Measurements from ENCODE around the gene PLN.

PLN gene

DNA sequence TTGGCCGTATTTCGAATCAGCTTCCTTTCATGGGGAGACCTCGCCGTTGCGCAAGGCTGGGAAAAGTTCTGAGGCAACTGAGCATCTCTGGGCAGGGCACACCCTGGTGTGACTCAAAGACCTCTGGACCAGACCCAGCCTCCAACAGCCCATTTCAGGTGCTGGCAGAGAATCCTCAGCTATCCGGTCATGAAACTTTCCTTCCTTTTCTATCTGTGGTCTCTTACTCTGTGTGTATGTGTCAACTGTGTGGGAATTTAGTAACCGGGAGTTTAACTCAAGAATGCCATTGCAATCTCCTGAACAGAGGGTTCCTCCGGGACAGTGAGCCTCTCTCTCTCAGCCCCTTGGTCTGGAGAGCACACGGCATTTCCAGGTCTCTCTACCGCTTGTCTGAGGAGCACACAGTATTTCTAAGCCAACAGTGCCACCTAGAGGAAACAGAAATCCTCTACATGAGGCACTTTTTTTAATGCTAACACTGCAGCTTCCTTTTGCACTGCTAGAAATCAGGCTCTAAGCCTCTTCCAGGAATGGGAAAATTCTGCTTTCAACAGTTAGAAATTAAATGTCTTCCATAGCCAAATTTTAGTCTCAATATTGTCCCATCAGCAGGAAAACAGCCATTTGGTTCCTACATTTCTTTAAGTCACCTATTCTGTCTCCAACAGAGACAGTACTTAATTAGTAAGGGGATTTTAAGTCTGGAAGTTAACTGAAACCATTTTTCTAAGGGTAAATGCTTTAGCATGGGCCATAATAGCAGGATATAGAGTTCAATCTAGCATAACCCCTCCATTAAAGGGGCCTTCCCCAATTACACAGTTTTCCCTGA is 32.7 kb downstream of the PLN start:
- peak; percentile 45 for DNase-seq

DNA sequence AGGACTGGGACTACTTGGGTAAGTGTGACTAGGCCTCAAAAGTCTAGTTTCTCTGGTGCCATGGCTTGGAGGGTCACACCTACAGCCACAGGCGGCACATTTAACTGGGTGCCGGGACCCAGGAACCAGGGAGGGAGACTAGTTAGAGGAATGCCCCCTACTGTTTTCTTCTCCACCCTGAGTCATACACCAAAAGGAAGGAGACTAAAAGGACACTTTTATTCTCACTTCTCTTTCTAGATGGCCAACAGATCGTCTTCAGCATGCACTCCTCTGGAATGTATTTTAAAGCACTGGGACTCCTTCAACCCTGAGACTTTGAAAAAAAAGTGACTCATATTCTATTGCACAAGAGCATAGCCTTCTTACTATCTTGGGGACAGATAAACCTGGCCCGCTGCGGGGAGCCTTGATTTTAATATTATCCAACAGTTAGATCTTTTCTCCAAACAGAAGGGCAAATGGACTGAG is 33.4 kb downstream of the PLN start:
- no peak for DNase-seq

DNA sequence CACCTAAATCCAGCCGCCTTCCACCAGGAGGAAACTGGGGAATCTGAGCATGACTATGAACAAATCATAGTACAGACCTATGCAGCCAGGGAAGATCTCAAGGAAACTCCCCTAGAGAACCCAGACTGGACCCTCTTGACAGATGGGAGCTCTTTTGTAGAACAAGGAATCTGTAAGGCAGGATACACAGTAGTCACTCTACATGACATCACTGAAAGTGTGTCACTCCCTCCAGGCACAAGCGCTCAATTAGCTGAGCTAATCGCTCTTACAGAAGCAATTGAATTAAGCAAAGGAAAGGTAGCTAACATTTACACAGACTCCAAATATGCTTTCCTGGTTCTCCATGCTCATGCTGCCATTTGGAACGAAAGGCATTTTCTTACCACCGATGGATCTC is 36.8 kb downstream of the PLN start:
- no peak for DNase-seq

DNA sequence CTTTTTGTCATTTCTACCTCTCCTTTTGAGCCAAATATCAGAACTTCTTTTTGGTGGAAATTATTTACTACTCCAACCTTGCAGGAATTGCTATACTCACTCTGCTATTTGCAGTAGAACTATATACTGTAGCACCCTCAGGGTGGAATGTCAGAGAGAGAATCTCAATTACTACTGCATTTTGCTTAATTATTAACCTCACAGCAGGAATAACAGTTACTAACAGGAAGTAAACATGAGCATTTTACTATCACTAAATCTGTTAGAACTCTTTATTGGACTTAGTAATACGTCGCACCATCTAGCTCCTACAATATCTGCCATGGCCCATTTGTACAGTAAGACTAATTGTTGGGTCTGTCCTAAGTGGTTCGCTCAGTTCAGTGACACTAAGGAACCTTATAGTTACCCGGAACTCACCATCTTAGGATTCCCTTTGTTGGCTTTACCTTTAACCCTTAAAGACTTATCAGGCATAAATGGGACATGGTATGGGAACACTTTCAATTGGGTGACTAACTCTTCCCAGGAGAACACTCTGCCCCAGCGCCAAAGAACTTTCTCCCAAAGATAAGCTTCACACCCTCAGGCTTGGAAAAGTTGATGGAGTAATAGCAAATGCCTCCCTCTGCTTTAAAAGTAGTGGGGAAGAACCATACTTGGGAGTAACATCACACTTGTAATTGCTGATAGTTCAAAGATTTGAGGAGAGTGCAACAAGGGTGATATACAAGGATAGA is 38.8 kb downstream of the PLN start:
- DNase-seq = no peak

DNA sequence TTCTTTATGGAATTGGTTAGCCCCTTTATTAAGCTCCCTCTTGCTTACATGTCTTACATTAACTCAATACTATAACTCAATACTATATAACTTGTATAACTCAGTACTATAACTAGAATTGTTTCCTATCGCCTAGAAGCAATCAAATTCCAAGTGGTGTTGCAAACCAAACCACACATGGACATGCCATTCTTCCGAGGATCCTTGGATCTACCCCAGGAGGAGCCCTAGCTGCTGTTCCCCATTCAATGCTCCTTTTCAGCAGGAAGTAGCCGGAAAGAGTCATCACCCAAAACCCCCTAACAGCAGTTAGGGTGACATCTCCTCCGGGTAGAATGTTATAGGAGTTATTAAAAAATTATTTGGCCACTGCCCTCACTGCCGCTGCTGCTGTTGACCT is 40.5 kb downstream of the PLN start:
- DNase-seq = no peak

DNA sequence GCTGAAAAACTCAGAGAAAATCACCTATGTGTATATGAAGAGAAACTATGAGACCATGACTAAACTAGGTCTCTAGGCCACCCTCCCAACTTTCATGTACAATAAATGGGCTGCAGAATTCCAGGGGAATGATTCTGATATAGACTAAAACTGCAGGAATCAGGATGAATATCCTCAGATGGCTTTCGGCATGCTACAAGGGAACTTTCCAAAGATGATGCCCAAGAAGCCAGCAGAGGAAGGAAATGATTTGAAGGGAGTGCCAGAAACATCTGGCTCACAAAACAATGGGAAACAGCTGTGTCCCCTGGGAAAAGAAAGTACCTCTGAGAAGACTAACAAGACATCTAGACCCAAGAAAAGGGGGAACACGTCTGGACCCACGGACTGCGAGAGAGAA is 41.1 kb downstream of the PLN start:
- DNase-seq = no peak

DNA sequence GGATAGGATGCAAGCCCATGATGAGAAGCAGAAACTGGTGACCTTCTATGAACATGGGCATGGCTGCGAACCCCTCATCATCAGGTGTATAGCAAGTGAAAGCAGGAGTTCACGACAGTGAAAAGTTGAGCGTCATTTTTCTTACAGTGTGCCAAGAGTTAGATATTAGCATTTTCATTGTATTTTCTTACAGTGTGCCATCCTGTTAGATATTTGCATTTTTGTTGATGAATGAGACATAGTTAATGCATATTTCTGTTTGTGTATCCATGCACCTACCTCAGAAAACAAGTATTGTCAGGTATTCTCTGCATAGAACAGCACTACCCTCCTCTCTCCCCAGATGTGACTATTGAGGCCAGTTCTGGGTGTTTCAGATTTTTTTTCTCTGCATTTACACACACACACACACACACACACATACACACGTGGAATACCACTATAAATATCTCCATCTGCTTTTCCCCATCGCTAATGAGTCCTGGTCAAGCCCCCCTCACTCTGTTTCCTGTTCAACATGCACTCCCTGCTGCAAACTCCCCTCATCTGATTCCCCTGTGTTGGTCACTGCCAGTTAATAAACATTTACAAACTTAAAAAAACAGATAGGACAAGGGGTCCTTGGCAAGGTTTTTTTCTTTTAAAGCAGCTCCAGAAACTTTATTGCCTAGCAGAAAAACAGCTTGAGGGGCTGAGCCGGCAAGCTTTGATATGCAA is 41.7 kb downstream of the PLN start:
- DNase-seq = no peak

DNA sequence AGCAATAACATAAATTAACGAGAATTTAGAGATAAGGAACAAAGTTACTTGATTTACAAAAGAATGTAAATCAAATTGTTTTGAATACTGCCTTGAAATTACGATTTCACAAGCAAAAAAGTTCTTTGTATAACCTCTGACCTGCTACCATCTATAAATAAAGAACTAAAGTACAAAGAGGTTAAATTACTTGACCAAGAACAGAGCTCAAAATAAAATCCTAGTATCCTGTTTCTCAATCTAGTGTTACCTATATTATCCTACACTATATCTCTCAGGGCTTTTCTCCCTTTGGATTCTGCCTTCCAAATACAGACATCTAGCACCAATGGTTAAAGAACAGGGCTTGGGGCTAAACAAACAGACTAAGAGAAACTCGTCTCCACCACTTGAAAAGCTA is 43.8 kb downstream of the PLN start:
- DNase-seq = no peak

DNA sequence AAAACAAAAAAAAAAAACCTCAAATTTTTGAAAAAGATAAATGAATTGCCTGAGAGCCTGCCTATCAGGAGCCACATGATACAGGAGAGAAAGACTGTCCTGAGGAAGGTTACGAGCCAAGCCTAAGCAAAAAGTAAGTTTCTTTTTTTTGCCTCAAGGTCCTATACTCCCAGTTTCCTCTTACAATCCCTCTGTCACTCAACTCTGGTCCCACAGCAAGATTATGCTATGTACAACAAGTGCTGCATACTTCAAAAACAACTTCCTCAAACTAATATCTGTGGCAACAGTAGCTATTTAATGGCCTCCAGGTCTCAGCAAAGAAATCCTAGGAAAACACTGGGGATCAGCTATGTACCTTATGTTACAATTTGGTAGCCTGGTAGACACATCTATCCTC is 46.8 kb downstream of the PLN start:
- no peak for DNase-seq

DNA sequence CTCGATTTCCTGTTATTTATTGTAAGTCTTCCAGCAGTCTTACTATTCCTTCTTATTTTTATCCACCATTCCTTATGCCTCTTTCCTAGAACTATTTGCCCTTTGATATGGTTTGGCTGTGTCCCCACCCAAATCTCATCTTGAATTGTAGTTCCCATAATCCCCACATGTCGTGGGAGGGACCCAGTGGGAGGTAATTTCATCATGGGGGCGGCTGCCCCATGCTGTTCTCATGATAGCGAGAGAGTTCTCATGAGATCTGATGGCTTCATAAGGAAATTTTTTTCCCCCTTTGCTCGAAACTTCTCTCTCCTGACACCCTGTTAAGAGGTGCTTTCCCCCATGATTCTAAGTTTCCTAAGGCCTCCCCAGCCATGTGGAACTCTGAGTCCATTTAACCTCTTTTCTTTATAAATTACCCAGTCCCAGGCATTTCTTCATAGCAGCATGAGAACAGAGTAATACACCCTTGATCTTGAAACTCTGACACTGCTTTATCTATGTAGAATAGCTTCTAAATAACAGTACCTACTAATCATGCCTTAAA is 48.8 kb downstream of the PLN start:
- DNase-seq = no peak

DNA sequence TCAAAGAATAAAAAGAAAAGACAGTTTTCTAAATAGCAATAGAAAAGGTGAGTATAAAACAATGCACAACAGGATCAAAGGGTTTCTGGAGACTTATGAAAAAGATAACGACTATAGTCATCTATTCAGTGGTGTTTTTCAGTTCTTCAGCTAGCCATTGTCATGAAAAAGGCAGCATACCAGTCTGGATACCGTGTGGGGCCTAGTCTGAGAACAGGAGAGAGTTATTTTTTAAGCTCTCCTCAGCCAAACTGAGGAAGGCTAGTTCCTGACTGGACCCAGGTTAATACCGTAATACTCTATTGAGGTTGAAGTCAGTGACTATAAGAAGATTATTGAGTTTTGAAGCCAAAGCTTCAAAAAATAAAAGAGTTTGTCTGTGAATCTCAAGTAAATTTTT is 49.5 kb downstream of the PLN start:
- no peak for DNase-seq

DNA sequence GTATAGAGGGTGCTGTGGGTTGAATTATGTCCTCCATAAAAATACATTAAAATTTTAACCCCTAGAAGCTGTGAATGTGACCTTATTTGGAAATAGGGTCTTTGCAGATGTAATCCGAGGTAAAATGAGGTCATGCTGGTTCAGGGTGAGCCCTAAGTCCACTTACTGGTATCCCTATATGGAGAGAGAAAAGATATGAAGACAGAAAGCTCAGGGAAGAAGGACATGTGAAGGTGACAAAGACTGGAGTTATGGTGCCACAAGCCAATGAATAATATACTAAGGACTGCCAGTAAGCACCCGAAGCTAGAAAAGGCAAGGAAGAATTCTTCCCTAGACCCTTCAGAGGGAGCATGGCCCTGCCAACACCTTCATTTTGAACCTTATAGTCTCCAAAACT is 50.2 kb downstream of the PLN start:
- DNase-seq = no peak

DNA sequence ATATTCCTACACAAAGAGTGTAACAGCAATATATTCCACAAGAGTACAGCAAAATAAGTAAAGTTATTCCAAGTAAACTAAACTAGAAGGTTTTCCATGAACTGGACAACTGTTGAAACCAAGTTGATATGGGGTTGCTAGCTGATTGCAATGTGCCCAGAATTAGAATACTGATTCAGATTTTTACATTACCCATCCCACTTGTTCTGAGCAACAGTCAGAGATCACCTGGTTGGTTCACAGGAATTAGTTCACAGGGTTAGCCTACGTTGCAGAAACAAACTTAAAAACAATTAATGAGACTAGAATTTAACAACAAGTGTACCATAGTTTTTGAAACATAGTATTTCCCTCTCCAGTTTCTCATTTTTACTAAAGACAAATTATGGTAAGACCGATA is 54.2 kb downstream of the PLN start:
- no peak for DNase-seq

DNA sequence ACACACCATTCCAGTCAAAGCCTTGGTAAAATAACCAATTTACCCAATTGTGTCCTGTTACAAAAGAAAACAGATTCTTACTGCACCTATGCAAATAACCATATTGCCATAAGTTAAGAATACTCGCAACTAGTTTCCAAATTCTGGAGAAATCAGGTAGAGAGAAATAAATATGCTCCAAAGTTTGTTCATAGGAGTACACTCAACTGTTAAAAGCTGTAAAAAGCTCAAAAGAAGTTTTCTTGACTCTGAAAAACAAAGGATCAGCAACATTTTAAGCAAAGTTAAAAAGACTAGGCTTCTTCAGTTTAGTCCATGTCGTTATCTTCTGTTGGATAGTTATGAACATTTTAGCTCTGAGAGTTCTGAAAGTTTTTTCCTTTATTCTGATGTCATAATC is 55.3 kb downstream of the PLN start:
- no peak for DNase-seq

DNA sequence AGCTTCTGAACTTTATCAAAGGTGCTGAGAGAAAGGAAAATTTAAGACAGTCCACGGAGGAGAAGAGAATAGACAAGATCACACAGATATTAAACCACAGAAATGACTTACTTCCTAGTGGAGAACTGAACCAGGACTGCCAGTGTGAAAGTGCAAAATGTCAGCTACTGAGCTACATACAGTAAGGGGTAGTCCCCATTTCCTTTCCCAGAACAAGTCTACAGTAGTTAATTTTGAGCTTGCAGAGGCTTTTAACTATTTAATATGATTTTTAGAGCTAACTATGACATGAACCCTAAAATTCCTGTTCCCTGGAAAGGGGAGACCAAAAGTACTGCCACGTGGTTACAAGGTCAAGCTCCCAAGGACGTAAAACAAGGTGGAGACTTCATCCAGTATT is 58.2 kb downstream of the PLN start:
- DNase-seq = no peak

DNA sequence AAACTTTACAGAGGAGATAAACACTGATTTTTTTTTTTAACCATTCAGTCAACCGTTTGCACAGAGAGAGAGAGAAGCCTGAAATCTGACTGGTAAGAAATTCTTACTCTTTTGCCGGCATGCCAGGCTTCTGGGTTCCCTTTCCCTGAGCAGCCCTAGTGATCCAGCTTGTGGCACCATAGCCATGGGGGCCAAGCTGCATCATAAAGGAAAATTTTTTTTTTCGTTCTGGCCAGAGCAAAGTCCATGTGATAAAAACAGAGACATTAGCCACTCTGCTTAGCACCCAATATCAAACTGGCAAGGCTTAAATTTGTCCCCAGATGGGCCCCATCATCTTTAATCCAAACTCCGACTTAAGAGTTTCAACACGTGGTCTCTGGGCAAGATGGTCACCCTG is 58.8 kb downstream of the PLN start:
- no peak for DNase-seq

Measured in NCI-H1105 treated with DMSO at 0.1 percent for 48 hours (cell line).